Adipocyte (in vitro differentiated cells): ENCODE measurements around the gene NCKAP5.

Experiments used
- DNase-seq: peaks from one replicate; pipeline ENCODE4 v3.0.0-alpha.2; 2015; ENCODE audit warnings: low read depth
- H3K27me3 ChIP-seq: replicated peaks from 2 replicates; pipeline ENCODE4 v1.7.0; 2013; ENCODE audit warnings: mild to moderate bottlenecking, low read length, moderate library complexity; ENCODE audit not compliant: control insufficient read depth, insufficient read depth
- H3K36me3 ChIP-seq: 2 replicates; pipeline ENCODE4 v1.7.0; 2013; ENCODE audit warnings: low read length, mild to moderate bottlenecking, moderate library complexity; ENCODE audit not compliant: control insufficient read depth, insufficient read depth, severe bottlenecking
- H3K4me1 ChIP-seq: 2 replicates; pipeline ENCODE4 v1.7.0; 2013; ENCODE audit warnings: mild to moderate bottlenecking, low read length, moderate library complexity; ENCODE audit not compliant: control insufficient read depth, insufficient read depth
- H3K4me3 ChIP-seq: 2 replicates; pipeline ENCODE4 v1.7.0; 2013; ENCODE audit warnings: mild to moderate bottlenecking, low read length, moderate library complexity
- H3K9ac ChIP-seq: 2 replicates; pipeline ENCODE4 v1.7.0; 2013; ENCODE audit warnings: mild to moderate bottlenecking, low read length, moderate library complexity
- H3K9me3 ChIP-seq: 2 replicates; pipeline ENCODE4 v1.7.0; 2013; ENCODE audit warnings: mild to moderate bottlenecking, low read length, moderate library complexity; ENCODE audit not compliant: control insufficient read depth

Gene NCKAP5

DNA sequence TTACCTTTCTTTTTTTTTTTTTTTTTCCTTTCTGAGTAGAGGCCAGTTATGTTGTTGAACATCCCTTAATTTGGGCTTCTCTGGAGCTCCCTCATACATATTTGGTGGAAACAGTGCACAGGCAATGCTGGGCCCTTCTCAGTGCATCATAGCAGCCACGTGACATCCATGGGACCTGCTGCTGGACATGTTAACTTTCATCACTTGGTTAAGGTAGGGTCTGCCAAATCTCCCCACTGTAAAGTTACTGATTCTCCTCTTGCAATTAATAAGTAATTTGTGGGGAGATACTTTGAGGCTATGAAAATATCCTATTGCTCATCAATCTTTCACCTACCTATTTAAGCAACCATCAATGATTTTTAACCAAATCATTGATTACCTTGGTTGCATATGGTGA lies 686.7 kb downstream of the NCKAP5 start:
- H3K9me3 ChIP-seq: peaks cover 5% of the 10 kb centered on the region
- no peaks in the 10 kb centered on the region for H3K36me3 ChIP-seq
- no peak for DNase-seq

DNA sequence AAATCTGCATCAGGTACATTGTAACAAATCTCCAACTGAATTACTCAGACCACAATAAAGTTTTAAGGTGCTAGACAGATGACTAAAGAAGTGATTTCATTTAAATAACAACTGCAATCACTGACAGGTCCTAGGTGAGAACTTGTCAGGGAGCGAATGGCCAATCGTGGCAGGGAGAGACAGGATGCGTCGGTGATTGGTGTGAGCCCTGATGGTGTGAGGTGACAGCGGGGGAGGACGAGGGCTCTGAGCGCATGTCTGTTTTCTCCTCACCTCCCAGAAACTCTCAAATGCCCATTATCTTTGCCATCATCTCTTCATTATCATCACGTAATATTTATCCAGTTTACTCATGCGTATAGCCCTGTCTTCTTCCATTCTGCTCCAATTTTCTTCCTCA lies 690.3 kb downstream of the NCKAP5 start:
- no peaks in the 10 kb centered on the region for H3K36me3 ChIP-seq

More for the DNA sequence above, 686.7 kb downstream of the NCKAP5 start:
- H3K27me3 ChIP-seq: no peaks in the 10 kb centered on the region
- no peak overlapping the region for H3K9ac ChIP-seq
- no peak overlapping the region for H3K4me3 ChIP-seq
- H3K4me1 ChIP-seq: no peaks in the 10 kb centered on the region

GRCh38 chr2:132876745-132877391 lies 691.4 kb downstream of the NCKAP5 start:
- no peaks in the 10 kb centered on the region for H3K27me3 ChIP-seq
- H3K9me3 ChIP-seq: no peaks in the 10 kb centered on the region
- DNase-seq: no peak
- H3K4me3 ChIP-seq: no peak overlapping the region
- no peaks in the 10 kb centered on the region for H3K4me1 ChIP-seq
- no peak overlapping the region for H3K9ac ChIP-seq
- no peaks in the 10 kb centered on the region for H3K36me3 ChIP-seq

More for the DNA sequence above, 690.3 kb downstream of the NCKAP5 start:
- Histone ChIP-seq H3K4me1 (no peaks in the 10 kb centered on the region), H3K9me3 (no peaks in the 10 kb centered on the region), H3K27me3 (no peaks in the 10 kb centered on the region), H3K4me3 (no peak overlapping the region), H3K9ac (no peak overlapping the region)
- DNase-seq: no peak

DNA sequence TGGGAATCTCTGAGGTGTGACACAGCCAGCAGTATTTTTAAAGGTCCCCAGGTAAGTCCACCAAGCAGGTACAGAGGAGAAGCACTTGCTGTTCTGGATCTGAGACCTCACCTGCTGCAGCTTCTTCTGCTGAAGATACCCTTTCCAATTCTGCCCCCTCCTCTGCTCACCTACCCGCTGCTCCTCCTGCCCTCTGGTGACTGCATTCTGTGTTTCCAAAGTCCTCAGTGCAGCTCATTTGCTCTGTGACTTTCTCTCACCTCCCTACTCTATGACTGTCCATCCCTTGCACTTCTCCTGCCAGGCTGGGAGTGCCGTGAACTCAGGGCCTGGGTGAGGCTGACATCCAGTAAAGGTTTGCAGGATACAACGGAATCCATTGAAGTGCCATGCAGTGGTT lies 693.1 kb downstream of the NCKAP5 start:
- H3K4me1 ChIP-seq: no peaks in the 10 kb centered on the region
- no peaks in the 10 kb centered on the region for H3K36me3 ChIP-seq
- no peak overlapping the region for H3K9ac ChIP-seq
- H3K27me3 ChIP-seq: no peaks in the 10 kb centered on the region
- H3K4me3 ChIP-seq: no peak overlapping the region
- DNase-seq: no peak
- no peaks in the 10 kb centered on the region for H3K9me3 ChIP-seq

- no peaks in the 10 kb centered on the region for H3K9me3 ChIP-seq
- no peaks in the 10 kb centered on the region for H3K4me1 ChIP-seq
- no peaks in the 10 kb centered on the region for H3K27me3 ChIP-seq
- H3K4me3 ChIP-seq: no peak overlapping the region
- no peak overlapping the region for H3K9ac ChIP-seq
- DNase-seq: no peak
- no peaks in the 10 kb centered on the region for H3K36me3 ChIP-seq
These were observed 694.5 kb downstream of the NCKAP5 start for GRCh38 chr2:132873738-132874137.

DNA sequence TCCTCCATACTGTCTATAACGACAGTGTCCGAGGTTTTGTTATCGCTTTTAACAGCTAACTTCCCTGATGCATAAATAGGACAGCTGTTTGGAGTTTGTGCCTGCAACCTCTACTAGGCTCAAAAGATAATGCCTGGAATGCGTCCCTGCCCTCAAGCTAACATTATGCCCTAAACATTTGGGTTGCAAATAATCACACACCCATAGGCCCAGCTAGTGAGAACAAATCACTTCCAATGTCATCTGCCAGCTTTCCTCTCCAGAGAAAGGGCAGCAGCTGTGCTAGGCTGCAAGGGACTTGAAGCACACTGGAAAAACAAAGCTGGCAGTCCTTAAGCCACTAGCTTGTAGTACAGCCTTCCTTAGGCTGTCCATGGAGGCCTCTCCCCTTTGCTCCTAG lies 696.4 kb downstream of the NCKAP5 start:
- no peaks in the 10 kb centered on the region for H3K4me1 ChIP-seq
- DNase-seq: peak; percentile 19
- no peaks in the 10 kb centered on the region for H3K36me3 ChIP-seq
- H3K27me3 ChIP-seq: no peaks in the 10 kb centered on the region
- no peak overlapping the region for H3K9ac ChIP-seq
- no peaks in the 10 kb centered on the region for H3K9me3 ChIP-seq
- H3K4me3 ChIP-seq: no peak overlapping the region

- H3K9me3 ChIP-seq: no peaks in the 10 kb centered on the region
- no peaks in the 10 kb centered on the region for H3K36me3 ChIP-seq
- H3K4me1 ChIP-seq: no peaks in the 10 kb centered on the region
- no peaks in the 10 kb centered on the region for H3K27me3 ChIP-seq
- H3K9ac ChIP-seq: no peak overlapping the region
- peak; percentile 4 for DNase-seq
- no peak overlapping the region for H3K4me3 ChIP-seq
These were observed 704.3 kb downstream of the NCKAP5 start for GRCh38 chr2:132863961-132864360.

DNA sequence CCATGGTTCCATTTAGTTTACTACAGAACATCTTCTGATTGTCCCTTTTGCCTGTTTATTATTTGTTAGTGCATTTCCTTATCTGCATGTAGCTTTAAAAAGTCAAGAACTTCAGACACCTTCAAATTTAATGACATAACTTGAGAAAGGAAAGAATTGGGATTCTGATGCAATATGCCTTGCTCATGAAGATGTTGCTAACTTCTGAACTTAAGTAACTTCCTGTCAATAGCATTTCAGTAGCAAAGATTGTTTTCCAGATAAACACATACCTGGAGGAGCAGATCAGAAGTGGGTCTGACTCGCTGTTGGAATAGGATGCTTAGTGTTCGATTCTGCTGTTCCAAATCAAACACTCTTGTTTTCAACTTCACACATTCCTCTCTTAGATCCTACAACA lies 708.0 kb downstream of the NCKAP5 start:
- Histone ChIP-seq H3K9me3 (no peaks in the 10 kb centered on the region), H3K36me3 (no peaks in the 10 kb centered on the region), H3K9ac (no peak overlapping the region), H3K27me3 (no peaks in the 10 kb centered on the region), H3K4me1 (no peaks in the 10 kb centered on the region), H3K4me3 (no peak overlapping the region)
- DNase-seq: no peak

DNA sequence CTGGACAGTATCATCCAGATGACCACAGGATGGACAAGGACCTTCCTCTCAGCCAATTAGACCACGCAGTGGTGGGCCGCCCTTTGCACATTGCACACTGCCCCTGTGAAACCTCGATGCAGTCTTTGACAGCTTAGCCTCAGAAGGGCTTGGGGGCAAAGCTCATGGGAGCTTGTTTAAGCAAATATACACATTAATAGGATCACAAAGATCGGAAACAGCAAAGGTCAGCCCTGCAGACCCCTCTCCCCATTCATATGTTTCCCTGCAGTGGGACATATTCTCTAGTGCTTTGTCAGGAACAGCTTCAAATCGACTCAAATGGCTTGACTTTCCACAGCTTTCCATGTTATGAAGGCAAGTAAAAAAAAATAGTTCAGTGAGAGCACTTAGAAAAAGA lies 708.7 kb downstream of the NCKAP5 start:
- no peaks in the 10 kb centered on the region for H3K4me1 ChIP-seq
- no peak overlapping the region for H3K4me3 ChIP-seq
- no peak overlapping the region for H3K9ac ChIP-seq
- DNase-seq: no peak
- H3K27me3 ChIP-seq: no peaks in the 10 kb centered on the region
- no peaks in the 10 kb centered on the region for H3K9me3 ChIP-seq
- H3K36me3 ChIP-seq: no peaks in the 10 kb centered on the region

- no peak for DNase-seq
- H3K9me3 ChIP-seq: no peaks in the 10 kb centered on the region
- no peaks in the 10 kb centered on the region for H3K4me1 ChIP-seq
These were observed 710.9 kb downstream of the NCKAP5 start for GRCh38 chr2:132857319-132857718.

GRCh38 chr2:132850688-132851087 lies 717.6 kb downstream of the NCKAP5 start:
- Histone ChIP-seq H3K9ac (no peak overlapping the region), H3K27me3 (peaks cover 9% of the 10 kb centered on the region), H3K36me3 (no peaks in the 10 kb centered on the region), H3K4me1 (peaks cover 5% of the 10 kb centered on the region), H3K9me3 (no peaks in the 10 kb centered on the region), H3K4me3 (no peak overlapping the region)
- no peak for DNase-seq

More at GRCh38 chr2:132857319-132857718, 710.9 kb downstream of the NCKAP5 start:
- no peak overlapping the region for H3K9ac ChIP-seq
- H3K27me3 ChIP-seq: no peaks in the 10 kb centered on the region
- H3K4me3 ChIP-seq: no peak overlapping the region
- no peaks in the 10 kb centered on the region for H3K36me3 ChIP-seq

GRCh38 chr2:132849118-132849517 lies 719.1 kb downstream of the NCKAP5 start:
- peaks cover 9% of the 10 kb centered on the region for H3K27me3 ChIP-seq
- no peaks in the 10 kb centered on the region for H3K36me3 ChIP-seq
- H3K4me3 ChIP-seq: no peak overlapping the region
- H3K4me1 ChIP-seq: peaks cover 5% of the 10 kb centered on the region
- no peaks in the 10 kb centered on the region for H3K9me3 ChIP-seq
- DNase-seq: peak; percentile 12
- no peak overlapping the region for H3K9ac ChIP-seq
